ENCODE data around the gene HSD3B7. TPM values are rescaled to one million over a fixed set of nuclear protein-coding genes. Genes with fewer than 3 reads are reported as not detected.

The HSD3B7 gene
- polyA plus RNA-seq, 2 donors: 6.6 to 12.1 TPM

DNA sequence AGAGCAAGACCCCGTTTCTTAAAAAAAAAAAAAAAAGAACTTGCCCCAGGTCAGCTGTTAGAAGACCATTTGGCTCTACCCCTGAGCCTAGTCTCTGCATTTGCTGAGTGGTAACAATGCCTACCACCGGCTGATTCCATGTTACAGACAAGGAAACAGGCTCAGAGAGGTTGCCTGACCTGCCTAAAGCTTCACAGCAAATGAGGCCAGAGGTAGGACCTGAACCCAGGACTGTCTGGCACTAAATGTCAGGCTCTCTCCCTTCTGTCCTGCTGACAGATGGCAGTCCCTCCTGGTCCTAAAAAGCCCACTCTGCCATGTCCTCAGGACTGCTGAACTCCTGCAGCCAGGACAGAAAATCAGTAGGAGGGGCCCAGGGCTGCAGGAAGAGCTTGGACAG lies 19.7 kb downstream of the HSD3B7 start:
- no peaks in the 10 kb centered on the region for H3K36me3 ChIP-seq (ENCODE audit: control insufficient read depth in 2 of 2, insufficient read depth in 2 of 2, low read length in 1 of 2)
- H3K4me3 ChIP-seq (ENCODE audit: low read depth in 1 of 2, low read length in 2 of 2): no peak overlapping the region
- no peaks in the 10 kb centered on the region for H3K27me3 ChIP-seq (ENCODE audit: control insufficient read depth in 1 of 2, insufficient read depth in 2 of 2, low read length in 2 of 2)
- peaks cover 4 to 18% of the 10 kb centered on the region in 2 donors for H3K4me1 ChIP-seq (ENCODE audit: control insufficient read depth in 2 of 2, insufficient read depth in 2 of 2, low read length in 1 of 2)
- no peaks in the 10 kb centered on the region for H3K9me3 ChIP-seq (ENCODE audit: control insufficient read depth in 2 of 2, insufficient read depth in 1 of 2, low read depth in 1 of 2, low read length in 1 of 2)
- H3K27ac ChIP-seq (ENCODE audit: low read depth in 2 of 2, low read length in 1 of 2): no peak overlapping the region
- 73 to 75% methylated on average over 2 of the region's 2 CpGs for WGBS, 2 donors

- WGBS, 2 donors: 74 to 79% methylated on average over 16 of the region's 16 CpGs
- no peaks in the 10 kb centered on the region for H3K36me3 ChIP-seq (ENCODE audit: control insufficient read depth in 2 of 2, insufficient read depth in 2 of 2, low read length in 1 of 2)
- H3K27ac ChIP-seq (ENCODE audit: low read depth in 2 of 2, low read length in 1 of 2): no peak overlapping the region
- peaks cover 4 to 18% of the 10 kb centered on the region in 2 donors for H3K4me1 ChIP-seq (ENCODE audit: control insufficient read depth in 2 of 2, insufficient read depth in 2 of 2, low read length in 1 of 2)
- no peaks in the 10 kb centered on the region for H3K9me3 ChIP-seq (ENCODE audit: control insufficient read depth in 2 of 2, insufficient read depth in 1 of 2, low read depth in 1 of 2, low read length in 1 of 2)
- peaks cover 0 to 3% of the 10 kb centered on the region in 2 donors for H3K27me3 ChIP-seq (ENCODE audit: control insufficient read depth in 1 of 2, insufficient read depth in 2 of 2, low read length in 2 of 2)
- H3K4me3 ChIP-seq (ENCODE audit: low read depth in 1 of 2, low read length in 2 of 2): no peak overlapping the region
Observed at GRCh38 chr16:31005350-31006085, 20.5 kb downstream of the HSD3B7 start.

- WGBS, 2 donors: 50 to 62% methylated on average over 7 of the region's 7 CpGs
Observed at GRCh38 chr16:31006086-31006385, 21.0 kb downstream of the HSD3B7 start.

DNA sequence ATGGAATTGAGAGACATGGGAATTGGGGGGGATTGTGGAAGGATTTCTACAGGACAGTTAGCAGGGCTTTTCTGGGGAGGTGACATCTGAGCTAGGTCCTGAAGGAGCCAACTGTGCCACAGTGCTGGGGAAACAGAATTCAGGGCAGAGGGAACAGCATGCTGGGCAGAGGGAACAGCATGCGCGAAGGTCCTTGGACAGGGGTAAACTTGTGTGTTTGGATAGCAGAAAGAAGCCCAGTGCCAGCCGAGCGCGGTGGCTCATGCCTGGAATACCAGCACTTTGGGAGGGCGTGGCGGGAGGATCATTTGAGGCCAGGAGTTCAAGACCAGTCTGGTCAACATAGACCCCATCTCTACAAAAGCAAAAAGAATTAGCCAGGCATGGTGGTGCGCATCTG lies 21.6 kb downstream of the HSD3B7 start:
- 88 to 95% methylated on average over 8 of the region's 8 CpGs for WGBS, 2 donors
- no peaks in the 10 kb centered on the region for H3K36me3 ChIP-seq (ENCODE audit: control insufficient read depth in 2 of 2, insufficient read depth in 2 of 2, low read length in 1 of 2)
- no peak overlapping the region for H3K27ac ChIP-seq (ENCODE audit: low read depth in 2 of 2, low read length in 1 of 2)
- H3K9me3 ChIP-seq (ENCODE audit: control insufficient read depth in 2 of 2, insufficient read depth in 1 of 2, low read depth in 1 of 2, low read length in 1 of 2): no peaks in the 10 kb centered on the region
- H3K4me1 ChIP-seq (ENCODE audit: control insufficient read depth in 2 of 2, insufficient read depth in 2 of 2, low read length in 1 of 2): peaks cover 4 to 14% of the 10 kb centered on the region in 2 donors
- no peak overlapping the region for H3K4me3 ChIP-seq (ENCODE audit: low read depth in 1 of 2, low read length in 2 of 2)
- H3K27me3 ChIP-seq (ENCODE audit: control insufficient read depth in 1 of 2, insufficient read depth in 2 of 2, low read length in 2 of 2): peaks cover 0 to 6% of the 10 kb centered on the region in 2 donors

More at GRCh38 chr16:31006086-31006385, 21.0 kb downstream of the HSD3B7 start:
- H3K9me3 ChIP-seq (ENCODE audit: control insufficient read depth in 2 of 2, insufficient read depth in 1 of 2, low read depth in 1 of 2, low read length in 1 of 2): no peaks in the 10 kb centered on the region
- peaks cover 0 to 3% of the 10 kb centered on the region in 2 donors for H3K27me3 ChIP-seq (ENCODE audit: control insufficient read depth in 1 of 2, insufficient read depth in 2 of 2, low read length in 2 of 2)
- no peak overlapping the region for H3K27ac ChIP-seq (ENCODE audit: low read depth in 2 of 2, low read length in 1 of 2)
- no peaks in the 10 kb centered on the region for H3K36me3 ChIP-seq (ENCODE audit: control insufficient read depth in 2 of 2, insufficient read depth in 2 of 2, low read length in 1 of 2)
- H3K4me1 ChIP-seq (ENCODE audit: control insufficient read depth in 2 of 2, insufficient read depth in 2 of 2, low read length in 1 of 2): peaks cover 4 to 18% of the 10 kb centered on the region in 2 donors
- no peak overlapping the region for H3K4me3 ChIP-seq (ENCODE audit: low read depth in 1 of 2, low read length in 2 of 2)

DNA sequence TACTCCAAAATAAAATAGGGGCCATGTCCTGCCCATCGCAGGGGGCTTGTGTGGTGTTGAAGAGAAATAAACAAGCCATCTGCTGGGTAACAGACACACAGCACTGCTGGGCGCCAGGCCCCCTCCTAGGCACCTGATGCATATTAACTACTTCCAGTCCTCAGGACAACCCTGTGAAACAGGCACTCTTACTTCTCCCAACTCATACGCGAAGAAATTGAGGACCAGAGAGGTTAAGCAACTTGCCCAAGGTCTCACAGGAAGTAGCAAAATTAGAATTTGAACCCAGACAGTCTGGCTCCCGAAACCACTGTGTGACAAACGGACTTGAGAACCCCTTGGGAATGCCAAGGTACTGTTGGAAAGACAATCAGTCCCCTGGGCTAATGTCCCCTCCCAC lies 22.7 kb downstream of the HSD3B7 start:
- no peaks in the 10 kb centered on the region for H3K36me3 ChIP-seq (ENCODE audit: control insufficient read depth in 2 of 2, insufficient read depth in 2 of 2, low read length in 1 of 2)
- peaks cover 0 to 6% of the 10 kb centered on the region in 2 donors for H3K27me3 ChIP-seq (ENCODE audit: control insufficient read depth in 1 of 2, insufficient read depth in 2 of 2, low read length in 2 of 2)
- 62 to 70% methylated on average over 6 of the region's 6 CpGs for WGBS, 2 donors
- no peak overlapping the region for H3K4me3 ChIP-seq (ENCODE audit: low read depth in 1 of 2, low read length in 2 of 2)
- no peak overlapping the region for H3K27ac ChIP-seq (ENCODE audit: low read depth in 2 of 2, low read length in 1 of 2)
- no peaks in the 10 kb centered on the region for H3K9me3 ChIP-seq (ENCODE audit: control insufficient read depth in 2 of 2, insufficient read depth in 1 of 2, low read depth in 1 of 2, low read length in 1 of 2)
- H3K4me1 ChIP-seq (ENCODE audit: control insufficient read depth in 2 of 2, insufficient read depth in 2 of 2, low read length in 1 of 2): peaks cover 0 to 6% of the 10 kb centered on the region in 2 donors

- H3K9me3 ChIP-seq (ENCODE audit: control insufficient read depth in 2 of 2, insufficient read depth in 1 of 2, low read depth in 1 of 2, low read length in 1 of 2): no peaks in the 10 kb centered on the region
- H3K4me1 ChIP-seq (ENCODE audit: control insufficient read depth in 2 of 2, insufficient read depth in 2 of 2, low read length in 1 of 2): peaks cover 0 to 2% of the 10 kb centered on the region in 2 donors
Observed at GRCh38 chr16:31008149-31008548, 23.1 kb downstream of the HSD3B7 start.

DNA sequence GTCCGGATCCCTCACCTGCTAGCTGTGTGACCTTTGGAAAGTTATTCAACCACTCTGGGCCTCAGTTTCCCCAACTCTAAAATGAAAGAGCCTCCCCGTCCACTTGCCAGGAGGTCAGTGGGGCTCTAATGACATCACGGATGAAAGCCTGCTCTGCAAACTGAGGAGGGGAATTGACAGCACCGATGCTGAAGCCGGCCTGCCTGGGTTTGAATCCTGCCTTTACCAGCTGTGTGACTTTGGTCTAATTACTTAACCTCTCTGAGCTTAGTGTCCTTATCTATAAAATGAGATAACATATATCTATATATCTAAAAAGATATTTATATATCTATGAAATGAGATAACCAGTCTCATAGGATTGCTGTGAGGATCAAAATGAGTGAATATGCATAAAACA lies 23.5 kb downstream of the HSD3B7 start:
- H3K27ac ChIP-seq (ENCODE audit: low read depth in 2 of 2, low read length in 1 of 2): no peak overlapping the region
- H3K36me3 ChIP-seq (ENCODE audit: control insufficient read depth in 2 of 2, insufficient read depth in 2 of 2, low read length in 1 of 2): no peaks in the 10 kb centered on the region
- H3K27me3 ChIP-seq (ENCODE audit: control insufficient read depth in 1 of 2, insufficient read depth in 2 of 2, low read length in 2 of 2): peaks cover 0 to 6% of the 10 kb centered on the region in 2 donors
- H3K9me3 ChIP-seq (ENCODE audit: control insufficient read depth in 2 of 2, insufficient read depth in 1 of 2, low read depth in 1 of 2, low read length in 1 of 2): no peaks in the 10 kb centered on the region
- 87% methylated on average over 5 of the region's 5 CpGs for WGBS, 2 donors
- no peaks in the 10 kb centered on the region for H3K4me1 ChIP-seq (ENCODE audit: control insufficient read depth in 2 of 2, insufficient read depth in 2 of 2, low read length in 1 of 2)
- H3K4me3 ChIP-seq (ENCODE audit: low read depth in 1 of 2, low read length in 2 of 2): no peak overlapping the region

More at GRCh38 chr16:31008149-31008548, 23.1 kb downstream of the HSD3B7 start:
- H3K4me3 ChIP-seq (ENCODE audit: low read depth in 1 of 2, low read length in 2 of 2): no peak overlapping the region
- no peak overlapping the region for H3K27ac ChIP-seq (ENCODE audit: low read depth in 2 of 2, low read length in 1 of 2)
- 61 to 69% methylated on average over 6 of the region's 6 CpGs for whole genome bisulfite sequencing, 2 donors
- H3K36me3 ChIP-seq (ENCODE audit: control insufficient read depth in 2 of 2, insufficient read depth in 2 of 2, low read length in 1 of 2): no peaks in the 10 kb centered on the region
- H3K27me3 ChIP-seq (ENCODE audit: control insufficient read depth in 1 of 2, insufficient read depth in 2 of 2, low read length in 2 of 2): peaks cover 0 to 6% of the 10 kb centered on the region in 2 donors

DNA sequence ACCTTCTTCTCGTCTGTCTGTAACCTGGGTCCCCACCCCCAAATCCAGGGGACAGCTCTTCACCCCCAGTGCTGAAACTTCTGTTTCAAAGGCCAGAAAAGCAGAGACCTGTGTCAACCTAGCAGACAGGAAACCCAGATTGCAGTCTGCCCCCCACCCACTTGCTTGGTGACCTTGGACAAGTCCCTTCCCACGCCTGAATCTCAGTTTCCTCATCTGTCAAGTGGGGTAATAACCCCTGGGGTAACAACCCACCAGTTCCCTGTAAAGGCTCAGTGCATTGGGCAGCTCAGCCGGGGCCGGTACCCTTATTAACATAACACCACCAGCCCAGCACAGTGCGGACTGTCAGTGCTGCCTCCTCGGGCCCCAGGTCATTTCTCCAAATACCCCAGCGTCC lies 24.1 kb downstream of the HSD3B7 start:
- H3K4me3 ChIP-seq (ENCODE audit: low read depth in 1 of 2, low read length in 2 of 2): no peak overlapping the region
- no peaks in the 10 kb centered on the region for H3K9me3 ChIP-seq (ENCODE audit: control insufficient read depth in 2 of 2, insufficient read depth in 1 of 2, low read depth in 1 of 2, low read length in 1 of 2)
- WGBS, 2 donors: 87 to 88% methylated on average over 7 of the region's 7 CpGs
- peaks cover 0 to 6% of the 10 kb centered on the region in 2 donors for H3K27me3 ChIP-seq (ENCODE audit: control insufficient read depth in 1 of 2, insufficient read depth in 2 of 2, low read length in 2 of 2)
- no peak overlapping the region for H3K27ac ChIP-seq (ENCODE audit: low read depth in 2 of 2, low read length in 1 of 2)
- no peaks in the 10 kb centered on the region for H3K4me1 ChIP-seq (ENCODE audit: control insufficient read depth in 2 of 2, insufficient read depth in 2 of 2, low read length in 1 of 2)
- H3K36me3 ChIP-seq (ENCODE audit: control insufficient read depth in 2 of 2, insufficient read depth in 2 of 2, low read length in 1 of 2): no peaks in the 10 kb centered on the region

DNA sequence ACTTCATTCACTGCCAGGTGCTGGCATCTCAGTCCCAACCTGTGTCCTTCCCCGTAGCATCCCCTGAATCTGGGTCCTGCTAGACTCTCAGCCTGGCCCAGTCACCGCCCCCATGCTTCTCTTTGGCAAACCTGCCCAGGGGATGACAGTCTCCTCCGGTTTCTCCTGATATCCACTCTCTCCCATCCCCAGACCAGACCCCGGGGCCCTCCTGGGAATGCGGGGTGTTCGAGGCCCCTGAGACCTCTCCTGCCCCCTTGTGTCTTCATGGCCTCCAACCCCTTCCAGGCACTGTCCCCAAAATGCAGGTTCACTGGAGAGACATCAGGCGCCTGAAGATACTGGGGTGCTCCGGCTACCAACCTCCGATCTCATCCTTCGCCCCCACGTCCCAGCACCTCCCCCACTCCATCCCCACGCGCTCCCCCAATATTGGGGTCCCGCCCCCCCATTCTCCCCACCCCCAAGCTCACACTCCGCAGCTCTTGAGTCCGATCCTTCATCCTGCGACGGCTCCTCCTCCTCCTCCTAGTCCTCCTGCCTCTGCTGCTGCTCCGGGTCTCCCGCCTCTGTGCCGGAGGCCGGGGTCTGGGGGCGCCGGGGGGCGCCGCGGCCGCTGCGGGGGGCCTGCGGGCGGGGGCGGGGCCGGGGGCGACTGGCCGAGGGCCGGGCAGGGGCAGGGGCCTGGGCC lies 25.0 kb downstream of the HSD3B7 start:
- Histone ChIP-seq H3K27me3 (ENCODE audit: control insufficient read depth in 1 of 2, insufficient read depth in 2 of 2, low read length in 2 of 2) (peaks cover 0 to 8% of the 10 kb centered on the region in 2 donors), H3K4me1 (ENCODE audit: control insufficient read depth in 2 of 2, insufficient read depth in 2 of 2, low read length in 1 of 2) (no peaks in the 10 kb centered on the region), H3K9me3 (ENCODE audit: control insufficient read depth in 2 of 2, insufficient read depth in 1 of 2, low read depth in 1 of 2, low read length in 1 of 2) (no peaks in the 10 kb centered on the region), H3K4me3 (ENCODE audit: low read depth in 1 of 2, low read length in 2 of 2) (peak overlapping the region in 1 of 2 donors; percentile 8), H3K27ac (ENCODE audit: low read depth in 2 of 2, low read length in 1 of 2) (no peak overlapping the region), H3K36me3 (ENCODE audit: control insufficient read depth in 2 of 2, insufficient read depth in 2 of 2, low read length in 1 of 2) (no peaks in the 10 kb centered on the region)
- 12 to 18% methylated on average over 36 of the region's 36 CpGs for WGBS, 2 donors
